Heart left ventricle (tissue), 16 donors: ENCODE measurements around the gene EPGN. TPM values are rescaled to one million over a fixed set of nuclear protein-coding genes. Genes with fewer than 3 reads are reported as not detected.

Experiments
- ATAC-seq, 4 donors: fragments of 200-7000 bp; cut with Tn5 transposase; one replicate each; pipeline ENCODE4 v1.9.1; 2020 to 2022; ENCODE audit warnings: moderate library complexity in 4 of 4, mild to moderate bottlenecking in 3 of 4, moderate number of reproducible peaks in 1 of 4
- DNase-seq, 5 donors: peaks; one replicate each; pipeline ENCODE4 v3.0.0-alpha.2; 2020
- H3K27ac ChIP-seq, 12 donors: fragments of 200-600 bp; sonication (generic) in 4 of 12; one replicate each; pipeline versions ENCODE4 v1.5.0 to v1.8.0; 2016 to 2022; ENCODE audit warnings: mild to moderate bottlenecking in 2 of 12
- H3K27me3 ChIP-seq, 9 donors: fragments of 200-600 bp; sonication (generic) in 2 of 9; one replicate each; pipeline versions ENCODE4 v1.5.1 to v1.8.0; 2016 to 2022; ENCODE audit warnings: mild to moderate bottlenecking in 3 of 9
- H3K36me3 ChIP-seq, 9 donors: fragments of 200-600 bp; sonication (generic) in 2 of 9; one replicate each; pipeline versions ENCODE4 v1.5.0 to v1.8.0; 2018 to 2022; ENCODE audit warnings: mild to moderate bottlenecking in 2 of 9
- H3K4me1 ChIP-seq, 12 donors: fragments of 200-600 bp; sonication (generic) in 4 of 12; one replicate each; pipeline versions ENCODE4 v1.5.0 to v1.8.0; 2016 to 2022; ENCODE audit warnings: mild to moderate bottlenecking in 3 of 12
- H3K4me3 ChIP-seq, 12 donors: fragments of 200-600 bp; sonication (generic) in 4 of 12; one replicate each; pipeline versions ENCODE4 v1.5.0 to v1.8.0; 2017 to 2022; ENCODE audit warnings: mild to moderate bottlenecking in 9 of 12, moderate library complexity in 4 of 12
- H3K9me3 ChIP-seq, 12 donors: fragments of 200-600 bp; sonication (generic) in 4 of 12; one replicate each; pipeline versions ENCODE4 v1.5.0 to v1.8.0; 2016 to 2022; ENCODE audit warnings: mild to moderate bottlenecking in 1 of 12
- POLR2A ChIP-seq, 2 donors: fragments of 450-650 bp; IDR thresholded peaks; one replicate each; pipeline ENCODE4 v1.6.1; 2017; ENCODE audit warnings: antibody characterized with exemption in 2 of 2, mild to moderate bottlenecking in 2 of 2, moderate library complexity in 2 of 2
- WGBS, 4 donors: extraction: QIAGEN DNeasy Blood & Tissue Kit in 2 of 4; methylation state at CpG; one replicate each; pipeline versions ENCODE4 v1.1.5 to v1.1.7; 2013 to 2018; 5-methylcytosine and 5-hydroxymethylcytosine counted together
- intact Hi-C, 10 donors: fragments of 100-400 bp; cut with DNase I; formaldehyde crosslinking; loops; one replicate each; pipeline versions ENCODE4 v1.11.1 to v1.14.2; 2022
- polyA plus RNA-seq, 2 donors: library from polyadenylated mRNA; stranded (reverse); fragments of 200-250 nt; gene quantifications; one replicate each; pipeline ENCODE4 v1.2.3, GENCODE V29; 2013
- total RNA-seq, 9 donors: library from RNA; depleted of rRNA in 2 of 9; stranded (reverse); fragments of >200 nt in 2 of 9; fragmentation: NEBNext Ultra II Directional in 3 of 9; extraction: Animal tissue kit (Norgen Biotek cat#: 25700) in 3 of 9; gene quantifications; one replicate each; pipeline versions ENCODE4 v1.1.0 to v1.2.4, GENCODE V29; 2016 to 2023
- TF ChIP-seq, protein P1 (sequence below), 12 donors: fragments of 200-600 bp; sonication (generic) in 4 of 12; IDR thresholded peaks; one replicate each; pipeline versions ENCODE4 v1.5.0 to v1.8.0; 2018 to 2022; ENCODE audit warnings: antibody characterized with exemption in 12 of 12, mild to moderate bottlenecking in 5 of 12
- donor health status: ischemic (EF 13 %, LVEDD 7.1; RV severe dilation, severe dysfunction).
- donor health status: healthy with polysubstance abuse.
- donor health status: DM: no; HTN: yes; CAD: no.
- donor health status: DM: no; HTN: no; CAD: no.
- donor health status: ischemic (EF 25% LVEDD 6.9; RV normal size, moderate dysfunction).
- donor health status: ischemic (EF 25% LVEDD 5.7; RV mildly dilated, moderate dysfunction).
- donor health status: healthy.
- donor health status: DM: yes; HTN: yes; CAD: no.
- donor health status: ischemic (EF 35%, LVEDD 5.7; RV mildly dilated, moderate dysfunction).
- donor health status: nonischemic (EF 11% LVEDD 7.7; RV severe dilation, severe dysfunction).
- donor health status: DM: yes; HTN: yes; CAD: no.
- donor health status: PGD.
- donor health status: ischemic (EF 29% LVEDD 5.4; RV normal size, mild dysfunction).
- donor health status: nonischemic (EF 23%, LVEDD 6.1; RV moderate dilation, normal function).

Gene EPGN
- total and polyA plus RNA-seq, 11 donors, result 5.8 TPM; not detected in 10

DNA sequence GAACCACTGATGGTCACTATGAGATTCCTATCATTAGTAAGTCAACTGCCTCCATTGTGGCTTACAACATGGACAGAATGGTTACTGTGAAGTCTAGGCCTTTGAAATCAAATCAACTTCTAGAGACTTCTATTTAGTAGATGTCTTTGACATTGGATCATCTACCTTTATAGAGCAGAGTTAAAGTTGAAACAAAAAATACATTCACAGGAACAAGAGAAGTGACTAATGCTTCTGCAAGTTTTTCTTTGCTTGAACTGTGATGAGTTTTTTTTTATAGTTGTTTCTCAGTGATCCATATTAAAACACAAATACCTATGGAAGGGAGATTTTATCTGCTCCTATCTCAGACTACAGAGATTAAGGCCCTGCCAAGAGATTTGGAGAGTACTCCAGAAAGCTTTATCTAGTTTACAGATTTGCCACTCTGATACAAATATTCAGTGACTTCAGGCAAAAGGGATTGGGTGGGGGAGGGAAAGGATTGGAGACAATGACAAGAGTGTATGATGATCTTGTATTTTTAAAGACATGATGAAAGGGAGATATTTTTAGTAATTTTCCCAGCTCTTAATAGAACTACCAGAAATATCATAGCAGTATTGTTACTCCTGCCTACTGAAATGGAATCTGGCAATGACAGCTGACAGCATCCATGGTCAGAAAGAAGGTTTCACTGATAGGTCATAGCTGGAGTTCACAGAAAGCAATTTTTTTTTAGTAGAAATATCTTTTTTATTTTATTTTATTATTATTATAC, 16.0 kb upstream of the EPGN start:
- Histone ChIP-seq H3K4me3 (no peak overlapping the region), H3K4me1 (no peaks in the 10 kb centered on the region), H3K27me3 (no peaks in the 10 kb centered on the region), H3K27ac (no peak overlapping the region), H3K36me3 (no peaks in the 10 kb centered on the region), H3K9me3 (peaks cover 0 to 3% (median 0%) of the 10 kb centered on the region in 12 donors)
- ATAC-seq, result peak in 1 of 4 donors; percentile 36
- intact Hi-C loops, result no loop called here
- DNase-seq, result no peak
- TF ChIP-seq POLR2A (IDR thresholded peaks at IDR 0.05), result no peak
- TF ChIP-seq, protein P1, sequence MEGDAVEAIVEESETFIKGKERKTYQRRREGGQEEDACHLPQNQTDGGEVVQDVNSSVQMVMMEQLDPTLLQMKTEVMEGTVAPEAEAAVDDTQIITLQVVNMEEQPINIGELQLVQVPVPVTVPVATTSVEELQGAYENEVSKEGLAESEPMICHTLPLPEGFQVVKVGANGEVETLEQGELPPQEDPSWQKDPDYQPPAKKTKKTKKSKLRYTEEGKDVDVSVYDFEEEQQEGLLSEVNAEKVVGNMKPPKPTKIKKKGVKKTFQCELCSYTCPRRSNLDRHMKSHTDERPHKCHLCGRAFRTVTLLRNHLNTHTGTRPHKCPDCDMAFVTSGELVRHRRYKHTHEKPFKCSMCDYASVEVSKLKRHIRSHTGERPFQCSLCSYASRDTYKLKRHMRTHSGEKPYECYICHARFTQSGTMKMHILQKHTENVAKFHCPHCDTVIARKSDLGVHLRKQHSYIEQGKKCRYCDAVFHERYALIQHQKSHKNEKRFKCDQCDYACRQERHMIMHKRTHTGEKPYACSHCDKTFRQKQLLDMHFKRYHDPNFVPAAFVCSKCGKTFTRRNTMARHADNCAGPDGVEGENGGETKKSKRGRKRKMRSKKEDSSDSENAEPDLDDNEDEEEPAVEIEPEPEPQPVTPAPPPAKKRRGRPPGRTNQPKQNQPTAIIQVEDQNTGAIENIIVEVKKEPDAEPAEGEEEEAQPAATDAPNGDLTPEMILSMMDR (IDR thresholded peaks at IDR 0.05), result no peak

DNA sequence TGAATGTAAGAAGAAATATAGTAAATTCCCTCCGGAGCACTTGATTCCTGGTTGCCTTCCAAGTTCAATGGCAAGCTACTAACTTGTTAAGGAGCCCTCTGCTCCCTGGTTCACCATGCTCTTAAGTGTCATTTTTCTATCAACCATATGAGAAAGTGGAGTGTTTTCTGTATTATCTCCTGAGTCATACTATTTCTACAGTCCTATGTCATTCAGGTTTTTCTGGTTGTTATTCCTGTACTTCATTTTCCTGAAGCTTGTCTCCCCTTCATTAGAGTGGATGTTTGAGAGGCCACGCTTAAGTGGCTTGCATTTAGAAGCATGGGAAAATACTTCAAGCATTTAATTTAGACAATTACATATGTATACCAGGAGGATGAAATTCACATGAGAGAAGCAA, 14.7 kb upstream of the EPGN start:
- ATAC-seq, result no peak
- no peak overlapping the region for H3K4me3 ChIP-seq

DNA sequence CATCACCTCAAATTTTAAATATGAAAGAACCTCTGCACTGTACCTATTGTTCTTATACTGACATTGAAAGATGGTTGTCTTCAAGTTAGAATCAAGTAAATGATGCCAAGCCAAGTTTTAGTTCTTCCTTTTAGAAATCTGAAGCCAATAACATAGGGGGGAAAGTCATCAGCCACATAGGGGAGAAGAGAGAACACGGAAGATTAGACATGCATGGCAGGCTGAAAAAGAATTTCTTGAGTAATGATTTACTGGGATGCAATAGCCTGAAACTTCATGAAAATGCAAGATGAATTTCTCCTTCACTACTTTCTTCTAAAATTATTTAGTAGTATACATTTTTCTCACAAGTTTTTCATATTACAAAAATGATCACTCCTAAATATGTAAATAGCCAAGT, 13.6 kb upstream of the EPGN start:
- no peaks in the 10 kb centered on the region for H3K4me1 ChIP-seq
- WGBS, 4 donors, result 89 to 97% (median 91%) methylated on average over 1 of the region's 1 CpG
- no peak overlapping the region for H3K27ac ChIP-seq
- H3K4me3 ChIP-seq, result no peak overlapping the region
- no peak for DNase-seq
- no peaks in the 10 kb centered on the region for H3K36me3 ChIP-seq
- no peak for ATAC-seq
- TF ChIP-seq, protein P1 (IDR thresholded peaks at IDR 0.05), result no peak
- TF ChIP-seq POLR2A (IDR thresholded peaks at IDR 0.05), result no peak
- H3K9me3 ChIP-seq, result peaks cover 0 to 3% (median 0%) of the 10 kb centered on the region in 12 donors
- H3K27me3 ChIP-seq, result no peaks in the 10 kb centered on the region
- intact Hi-C loops, result no loop called here

More for the DNA sequence above, 14.7 kb upstream of the EPGN start:
- H3K27ac ChIP-seq, result no peak overlapping the region
- DNase-seq, result no peak
- TF ChIP-seq POLR2A (IDR thresholded peaks at IDR 0.05), result no peak
- TF ChIP-seq, protein P1 (IDR thresholded peaks at IDR 0.05), result no peak
- no peaks in the 10 kb centered on the region for H3K4me1 ChIP-seq
- intact Hi-C loops, result no loop called here
- H3K36me3 ChIP-seq, result no peaks in the 10 kb centered on the region
- peaks cover 0 to 3% (median 0%) of the 10 kb centered on the region in 12 donors for H3K9me3 ChIP-seq
- H3K27me3 ChIP-seq, result no peaks in the 10 kb centered on the region
- WGBS, 4 donors, result 84 to 90% (median 85%) methylated on average over 2 of the region's 2 CpGs

DNA sequence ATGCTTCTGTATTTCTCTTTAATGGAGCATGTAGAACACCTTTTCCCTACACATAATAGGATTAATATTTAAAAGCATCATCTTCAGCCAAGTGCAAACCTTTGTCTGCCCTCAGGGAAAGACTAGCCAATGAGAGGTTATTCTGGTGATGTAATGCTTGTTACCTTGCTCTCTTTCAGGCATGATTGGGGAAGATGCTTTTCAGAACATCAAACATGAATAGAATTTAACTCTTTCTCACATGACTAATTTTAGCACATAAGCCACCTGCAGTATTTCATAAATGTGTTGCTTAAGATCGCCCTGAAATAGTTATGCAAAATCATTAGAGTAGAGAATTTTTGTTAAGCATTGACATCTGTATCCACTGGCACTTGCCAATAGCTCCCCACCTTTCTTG, 10.7 kb upstream of the EPGN start:
- no peak for TF ChIP-seq POLR2A (IDR thresholded peaks at IDR 0.05)
- TF ChIP-seq, protein P1 (IDR thresholded peaks at IDR 0.05), result no peak
- no peak overlapping the region for H3K4me3 ChIP-seq
- H3K27me3 ChIP-seq, result no peaks in the 10 kb centered on the region
- DNase-seq (no peak), ATAC-seq (no peak)
- H3K9me3 ChIP-seq, result no peaks in the 10 kb centered on the region
- 77 to 91% (median 88%) methylated on average over 1 of the region's 1 CpG for WGBS, 4 donors
- no peaks in the 10 kb centered on the region for H3K4me1 ChIP-seq
- intact Hi-C loops, result no loop called here
- H3K27ac ChIP-seq, result no peak overlapping the region
- H3K36me3 ChIP-seq, result no peaks in the 10 kb centered on the region
